ENCODE data around the gene LMAN2. TPM values are rescaled to one million over a fixed set of nuclear protein-coding genes. Genes with fewer than 3 reads are reported as not detected.

Gene LMAN2
- total and polyA plus RNA-seq, 8 donors: 71.1 to 128 (median 92.6) TPM

DNA sequence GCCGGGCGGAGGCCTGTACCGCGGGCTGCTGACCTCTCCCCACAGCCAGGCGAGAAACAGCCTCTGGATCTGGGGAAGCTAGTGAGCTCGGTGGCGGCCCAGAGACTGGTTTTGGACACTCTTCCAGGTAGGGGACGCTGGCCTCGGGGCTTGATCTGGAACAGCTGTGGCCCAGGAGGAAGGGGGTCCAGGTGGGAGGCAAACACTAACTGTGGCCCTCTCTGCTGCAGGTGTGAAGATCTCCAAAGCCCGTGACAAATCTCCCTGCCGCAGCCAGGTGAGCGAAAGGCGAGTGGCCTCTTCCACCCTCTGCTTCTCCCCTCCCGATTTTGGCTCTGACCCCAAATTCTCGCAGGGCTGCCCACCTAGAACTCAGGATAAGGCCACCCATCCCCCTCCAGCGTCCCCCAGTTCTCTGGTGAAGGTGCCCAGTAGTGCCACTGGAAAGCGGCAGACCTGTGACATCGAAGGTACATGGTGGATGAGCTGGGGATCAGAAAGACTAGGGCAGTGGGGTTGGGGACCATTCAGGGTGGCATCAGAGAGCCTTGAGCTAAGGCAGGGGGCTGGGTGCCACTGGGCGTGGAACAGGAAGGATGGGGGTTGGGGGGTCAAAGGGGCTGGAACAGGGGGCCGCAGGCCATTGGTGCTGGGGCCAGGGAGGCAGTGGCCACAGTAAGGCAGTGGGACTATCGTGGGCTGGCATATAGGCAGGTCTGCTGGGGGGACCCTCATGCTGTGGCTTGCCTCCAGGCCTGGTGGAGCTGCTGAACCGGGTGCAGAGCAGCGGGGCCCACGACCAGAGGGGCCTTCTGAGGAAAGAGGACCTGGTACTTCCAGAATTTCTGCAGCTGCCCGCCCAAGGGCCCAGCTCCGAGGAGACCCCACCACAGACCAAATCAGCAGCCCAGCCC is 19.9 kb upstream of the LMAN2 start:
- FAIRE-seq (no peak), DNase-seq (peak in 4 of 6 donors; percentile 47 to 65 (median 54)), ATAC-seq (no peak)
- no peaks in the 10 kb centered on the region for H3K9me3 ChIP-seq
- peak overlapping the region in 3 of 4 donors; percentile 26 to 52 (median 47) for H3K4me3 ChIP-seq
- no peaks in the 10 kb centered on the region for H3K27me3 ChIP-seq
- TF ChIP-seq, protein P1, sequence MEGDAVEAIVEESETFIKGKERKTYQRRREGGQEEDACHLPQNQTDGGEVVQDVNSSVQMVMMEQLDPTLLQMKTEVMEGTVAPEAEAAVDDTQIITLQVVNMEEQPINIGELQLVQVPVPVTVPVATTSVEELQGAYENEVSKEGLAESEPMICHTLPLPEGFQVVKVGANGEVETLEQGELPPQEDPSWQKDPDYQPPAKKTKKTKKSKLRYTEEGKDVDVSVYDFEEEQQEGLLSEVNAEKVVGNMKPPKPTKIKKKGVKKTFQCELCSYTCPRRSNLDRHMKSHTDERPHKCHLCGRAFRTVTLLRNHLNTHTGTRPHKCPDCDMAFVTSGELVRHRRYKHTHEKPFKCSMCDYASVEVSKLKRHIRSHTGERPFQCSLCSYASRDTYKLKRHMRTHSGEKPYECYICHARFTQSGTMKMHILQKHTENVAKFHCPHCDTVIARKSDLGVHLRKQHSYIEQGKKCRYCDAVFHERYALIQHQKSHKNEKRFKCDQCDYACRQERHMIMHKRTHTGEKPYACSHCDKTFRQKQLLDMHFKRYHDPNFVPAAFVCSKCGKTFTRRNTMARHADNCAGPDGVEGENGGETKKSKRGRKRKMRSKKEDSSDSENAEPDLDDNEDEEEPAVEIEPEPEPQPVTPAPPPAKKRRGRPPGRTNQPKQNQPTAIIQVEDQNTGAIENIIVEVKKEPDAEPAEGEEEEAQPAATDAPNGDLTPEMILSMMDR (IDR thresholded peaks at IDR 0.05): no peak
- no peaks in the 10 kb centered on the region for H3K36me3 ChIP-seq
- WGBS, 2 donors: 38% methylated on average over 19 to 26 of the region's 26 CpGs
- H3K4me1 ChIP-seq: peaks cover 14 to 27% (median 20%) of the 10 kb centered on the region in 3 donors
- peak overlapping the region in 2 of 4 donors; percentile 33 to 84 for H3K27ac ChIP-seq
- intact Hi-C loops (cut with DNase I): no loop called here

DNA sequence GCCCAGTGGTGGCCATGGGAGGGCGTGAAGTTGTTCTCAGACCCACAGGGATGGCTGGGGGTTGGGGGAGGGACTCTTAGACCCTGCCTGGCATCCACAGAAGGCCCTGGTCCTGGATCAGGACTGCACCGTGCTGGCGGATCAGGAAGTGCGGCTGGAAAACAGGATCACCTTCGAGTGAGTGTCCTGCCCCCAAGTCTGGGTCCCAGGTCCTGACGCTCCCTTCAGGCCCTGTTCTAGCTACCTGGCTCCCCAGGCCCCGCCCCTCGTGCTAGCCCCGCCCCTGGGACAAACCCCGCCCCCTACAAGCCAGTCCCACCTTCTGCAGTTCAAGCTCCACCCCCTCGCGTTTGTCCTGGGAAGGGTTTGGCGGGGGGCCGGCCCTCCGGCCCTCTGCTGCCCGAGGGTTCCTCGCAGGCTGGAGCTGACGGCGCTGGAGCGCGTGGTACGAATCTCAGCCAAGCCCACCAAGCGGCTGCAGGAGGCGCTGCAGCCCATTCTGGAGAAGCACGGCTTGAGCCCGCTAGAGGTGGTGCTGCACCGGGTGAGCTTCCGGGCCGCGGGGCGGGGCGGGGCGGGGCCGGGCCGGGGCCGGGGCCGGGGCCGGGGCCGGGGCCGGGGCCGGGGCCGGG is 19.1 kb upstream of the LMAN2 start:
- no peaks in the 10 kb centered on the region for H3K36me3 ChIP-seq
- FAIRE-seq (no peak), DNase-seq (peak; percentile 90 to 98 (median 92)), ATAC-seq (peak; percentile 59 to 77 (median 74))
- TF ChIP-seq, protein P1 (IDR thresholded peaks at IDR 0.05): peak in 2 of 4 donors; percentile 14 to 31
- intact Hi-C loops (cut with DNase I): no loop called here
- peak overlapping the region in 2 of 4 donors; percentile 47 to 52 for H3K4me3 ChIP-seq
- H3K27me3 ChIP-seq: no peaks in the 10 kb centered on the region
- H3K9me3 ChIP-seq: no peaks in the 10 kb centered on the region
- peak overlapping the region; percentile 13 to 84 (median 68) for H3K27ac ChIP-seq
- 6 to 7% methylated on average over 29 to 42 of the region's 42 CpGs for WGBS, 2 donors
- H3K4me1 ChIP-seq: peaks cover 22 to 34% (median 27%) of the 10 kb centered on the region in 3 donors

GRCh38 chr5:177369645-177370440 is 18.4 kb upstream of the LMAN2 start:
- FAIRE-seq: no peak
- H3K9me3 ChIP-seq: no peaks in the 10 kb centered on the region
- peak; percentile 4 to 17 (median 15) for ATAC-seq
- 33 to 37% methylated on average over 11 of the region's 11 CpGs for WGBS, 2 donors
- H3K4me3 ChIP-seq: peak overlapping the region in 1 of 4 donors; percentile 47
- peak overlapping the region; percentile 13 to 84 (median 68) for H3K27ac ChIP-seq
- TF ChIP-seq, protein P1 (IDR thresholded peaks at IDR 0.05): no peak
- DNase-seq: peak in 4 of 6 donors; percentile 61 to 71 (median 62)
- H3K27me3 ChIP-seq: no peaks in the 10 kb centered on the region
- H3K36me3 ChIP-seq: no peaks in the 10 kb centered on the region
- intact Hi-C loops (cut with DNase I): no loop called here
- H3K4me1 ChIP-seq: peaks cover 23 to 37% (median 27%) of the 10 kb centered on the region in 3 donors

DNA sequence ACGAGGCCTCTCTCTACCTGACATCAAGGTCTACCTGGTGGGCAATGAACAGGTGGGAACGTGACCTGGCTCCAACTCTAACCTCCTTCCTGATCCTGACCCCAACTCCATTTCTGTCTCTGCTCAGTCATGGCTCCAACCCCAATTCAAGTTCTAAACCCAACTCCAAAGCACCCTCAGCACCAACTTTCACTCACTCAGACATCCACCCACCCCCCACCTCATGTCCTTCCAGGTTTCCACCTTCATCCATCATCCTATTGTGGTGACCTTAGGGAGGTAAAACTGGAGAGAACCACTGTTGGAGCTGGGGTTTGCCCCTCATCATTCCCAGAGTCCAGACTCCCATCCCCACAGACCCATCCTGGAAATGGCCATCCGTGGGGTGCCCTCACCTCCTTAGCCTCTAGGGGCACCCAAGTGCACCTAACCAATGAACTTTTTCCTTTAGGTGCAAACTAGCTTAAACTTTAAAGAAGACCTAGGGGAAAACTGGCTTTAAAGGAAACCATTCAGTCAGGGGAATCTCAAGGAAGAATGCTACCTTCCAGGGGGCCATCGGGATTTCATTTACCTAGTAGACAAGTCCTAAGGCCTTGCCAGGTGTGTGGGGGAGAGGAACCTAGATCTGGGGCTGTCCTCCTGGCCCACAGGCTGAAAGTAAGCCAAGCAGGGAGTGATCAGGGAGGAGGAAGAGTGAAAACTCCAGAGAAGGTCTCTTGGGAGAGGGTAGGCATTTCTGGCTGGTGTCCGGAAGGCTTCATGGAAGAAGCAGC is 17.6 kb upstream of the LMAN2 start:
- intact Hi-C loops (cut with DNase I): no loop called here
- Histone ChIP-seq H3K27me3 (no peaks in the 10 kb centered on the region), H3K4me3 (no peak overlapping the region), H3K27ac (peak overlapping the region in 3 of 4 donors; percentile 12 to 84 (median 81)), H3K4me1 (peaks cover 23 to 37% (median 27%) of the 10 kb centered on the region in 3 donors), H3K36me3 (no peaks in the 10 kb centered on the region), H3K9me3 (no peaks in the 10 kb centered on the region)
- 31 to 60% methylated on average over 5 of the region's 5 CpGs for WGBS, 2 donors
- peak in 1 of 4 donors; percentile 14 for ATAC-seq
- DNase-seq: peak in 2 of 6 donors; percentile 32 to 53
- no peak for FAIRE-seq
- TF ChIP-seq, protein P1 (IDR thresholded peaks at IDR 0.05): peak; percentile 35 to 57 (median 48)

Data from pancreas (tissue), 10 donors.